Dermis blood vessel endothelial cell (primary cell): ENCODE measurements around the gene BRAF. TPM values are rescaled to one million over a fixed set of nuclear protein-coding genes. Genes with fewer than 3 reads are reported as not detected.
"Not testable (repeated sequence)": the region's sequence is repeated elsewhere in the genome, so short reads cannot be mapped to it uniquely, and the experiment has no call there.

ENCODE experiments used
- DNase-seq: peaks from one replicate; pipeline ENCODE4 v3.0.0; 2010
- total RNA-seq: library from RNA; depleted of rRNA; stranded (reverse); fragments of >200 nt; gene quantifications from 2 replicates; pipeline ENCODE4 v1.2.3, GENCODE V29; 2014

BRAF gene
- total RNA-seq, 1 donor from 2014 or later: 25.0 TPM

DNA sequence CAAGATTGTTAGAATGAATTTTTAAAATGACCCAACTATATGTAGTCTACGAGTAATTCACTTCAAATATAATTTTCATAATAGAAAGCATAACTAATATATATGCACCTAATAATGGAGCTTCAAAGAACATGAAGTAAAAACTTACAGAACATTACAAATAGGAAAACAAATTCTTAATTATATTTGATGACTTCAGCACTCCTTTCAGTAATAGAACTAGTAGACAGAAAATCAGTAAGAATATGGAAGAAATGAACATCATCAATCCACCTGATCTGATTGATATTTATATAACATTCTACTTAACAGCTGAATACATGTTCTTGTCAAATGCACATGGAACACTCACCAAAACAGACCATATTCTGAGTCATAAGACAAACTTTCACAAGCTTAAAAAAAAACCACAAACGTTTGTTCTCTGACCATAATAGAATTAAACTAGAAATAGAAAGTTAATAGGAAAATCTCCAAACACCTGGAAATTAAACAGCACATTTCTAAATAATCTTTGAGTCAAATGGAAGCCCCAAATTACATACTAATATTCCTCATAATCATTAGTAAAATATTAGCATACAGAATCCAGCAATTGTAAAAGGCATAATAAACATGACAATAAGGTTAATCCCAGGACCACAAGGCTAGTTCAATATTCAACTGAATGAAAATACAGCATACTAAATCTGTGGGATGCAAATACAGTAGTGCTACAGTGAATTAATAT, 48.0 kb downstream of the BRAF start:
- peak; percentile 58 for DNase-seq

DNA sequence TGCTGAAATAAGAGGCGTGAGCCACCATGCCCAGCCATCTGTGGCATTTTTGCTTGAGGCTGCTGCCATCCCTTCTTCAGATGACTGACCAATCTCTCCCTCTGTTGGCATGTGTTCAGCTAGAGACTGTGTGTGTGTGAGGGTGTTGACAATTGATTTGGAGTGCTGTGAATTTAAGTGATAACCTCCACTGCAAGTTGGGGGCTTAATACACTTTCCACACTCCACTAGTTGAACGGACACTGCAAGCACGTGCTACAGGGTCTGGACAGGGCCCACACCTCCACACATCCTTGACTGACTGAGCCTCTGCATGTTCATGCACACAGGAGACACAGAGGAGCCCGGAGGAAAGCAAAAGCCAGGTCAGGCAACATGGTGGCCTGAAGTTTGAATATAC, 51.3 kb downstream of the BRAF start:
- no peak for DNase-seq

DNA sequence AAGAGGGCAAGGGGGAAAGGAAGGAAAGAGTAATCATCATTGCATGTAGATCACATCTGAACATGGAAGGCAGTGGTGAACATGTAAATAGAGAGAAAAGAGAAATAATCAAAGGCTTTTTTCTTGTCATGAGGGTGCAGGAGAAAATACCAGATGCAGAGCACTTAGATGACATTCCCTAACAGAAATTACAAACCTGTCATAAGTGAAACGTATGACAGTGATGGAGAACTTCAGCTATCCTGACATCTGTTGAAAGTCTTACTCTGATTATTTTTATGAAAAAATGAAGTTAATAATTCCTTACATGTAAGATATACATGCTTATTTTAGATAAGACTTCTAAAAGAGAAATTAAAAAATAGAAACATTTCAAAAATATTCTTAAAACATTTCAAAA, 54.7 kb downstream of the BRAF start:
- no peak for DNase-seq

DNA sequence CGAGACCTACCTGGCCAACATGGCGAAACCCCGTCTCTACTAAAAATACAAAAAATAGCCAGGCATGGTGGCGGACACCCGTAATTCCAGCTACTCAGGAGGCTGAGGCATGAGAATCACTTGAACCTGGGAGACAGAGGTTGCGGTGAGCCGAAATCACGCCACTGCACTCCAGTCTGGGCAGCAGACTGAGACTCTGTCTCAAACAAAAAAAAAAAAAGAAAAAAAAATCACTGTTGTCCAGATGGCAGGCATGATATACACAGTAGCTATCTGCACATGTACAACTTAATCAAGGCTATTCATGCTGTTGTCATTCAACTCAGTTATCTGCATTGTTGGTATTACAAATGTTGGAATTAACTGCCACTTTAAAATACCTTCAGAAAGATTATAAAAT, 55.3 kb downstream of the BRAF start:
- DNase-seq: no peak

DNA sequence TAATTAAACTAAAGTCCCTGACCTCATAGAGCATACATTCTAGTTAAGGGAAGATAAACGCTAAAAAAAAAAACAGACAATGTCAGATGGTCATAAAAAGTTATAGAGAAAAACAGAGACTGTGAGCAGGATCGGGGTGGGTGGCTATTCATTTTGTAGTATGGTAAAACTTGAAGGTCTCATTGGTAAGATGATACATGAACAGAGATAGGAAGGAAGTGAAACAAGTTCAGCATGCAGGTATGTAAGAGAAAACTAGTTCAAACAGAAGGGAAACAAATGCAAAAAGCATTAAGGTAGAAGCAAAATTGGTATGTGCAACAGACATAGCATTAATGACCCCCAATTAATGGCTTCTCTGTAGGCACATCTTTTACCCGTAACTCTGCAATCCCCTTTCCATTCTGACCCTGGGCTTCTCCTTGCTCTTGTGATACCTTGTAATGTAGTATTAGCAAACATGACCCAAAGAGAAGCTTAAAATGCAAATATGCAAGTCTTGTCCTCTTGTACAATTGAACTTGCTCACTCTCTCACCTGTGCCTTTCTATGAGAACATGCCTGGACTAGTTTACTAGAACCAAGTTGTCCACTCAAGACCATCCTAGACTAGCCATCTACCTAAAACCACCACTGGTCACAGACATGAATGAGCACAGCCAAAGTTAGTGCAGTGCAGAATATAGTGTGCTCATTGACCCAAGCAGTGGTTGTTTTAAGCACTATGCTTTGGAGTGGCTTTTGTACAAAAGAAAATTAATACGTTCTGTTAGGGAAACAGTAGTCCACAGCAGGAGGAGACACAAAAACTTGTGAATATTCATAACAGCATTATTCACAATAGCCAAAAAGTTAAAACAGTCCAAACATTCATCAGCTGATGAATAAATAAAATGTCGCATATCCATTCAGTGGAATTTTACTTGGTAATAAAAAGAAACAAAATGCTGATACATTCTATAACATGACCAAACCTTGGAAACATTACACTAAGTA, 57.0 kb downstream of the BRAF start:
- DNase-seq: no peak

DNA sequence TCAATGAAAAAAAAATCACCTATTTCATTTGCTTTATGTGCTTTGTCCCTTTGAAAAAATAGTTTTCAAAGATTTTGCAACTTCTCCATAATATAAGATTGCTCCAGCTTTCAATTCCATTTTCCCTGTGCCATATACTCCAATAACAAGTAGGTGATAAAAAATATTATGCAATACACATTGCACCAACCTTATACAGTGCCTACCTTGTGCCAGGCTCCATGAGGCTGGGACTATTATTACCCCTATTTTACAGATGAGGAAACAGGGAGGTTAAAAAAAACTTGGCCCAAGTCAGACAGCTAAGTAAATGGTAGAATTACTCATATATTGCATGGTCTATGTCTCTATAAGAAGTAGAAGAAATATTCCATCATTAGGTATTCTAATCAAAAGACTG, 57.8 kb downstream of the BRAF start:
- no peak for DNase-seq

DNA sequence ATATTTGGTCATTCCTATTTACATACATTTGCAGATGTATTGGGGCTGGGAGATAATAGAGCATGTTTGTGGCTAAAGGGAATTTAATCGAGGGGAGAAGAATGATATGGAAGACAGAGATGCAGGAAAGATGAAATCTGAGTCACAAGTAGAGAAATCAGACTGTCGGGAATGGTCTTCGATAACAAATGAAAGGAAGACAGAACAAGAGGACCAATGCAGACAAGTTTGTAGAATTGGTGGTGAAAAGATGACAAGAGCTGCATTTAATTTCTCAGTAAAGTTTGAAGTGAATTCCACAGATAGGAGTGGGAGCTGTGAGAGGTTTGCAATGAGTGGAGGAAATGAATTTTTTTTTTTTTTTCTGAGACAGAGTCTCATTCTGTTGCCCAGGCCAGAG, 60.0 kb downstream of the BRAF start:
- no peak for DNase-seq

DNA sequence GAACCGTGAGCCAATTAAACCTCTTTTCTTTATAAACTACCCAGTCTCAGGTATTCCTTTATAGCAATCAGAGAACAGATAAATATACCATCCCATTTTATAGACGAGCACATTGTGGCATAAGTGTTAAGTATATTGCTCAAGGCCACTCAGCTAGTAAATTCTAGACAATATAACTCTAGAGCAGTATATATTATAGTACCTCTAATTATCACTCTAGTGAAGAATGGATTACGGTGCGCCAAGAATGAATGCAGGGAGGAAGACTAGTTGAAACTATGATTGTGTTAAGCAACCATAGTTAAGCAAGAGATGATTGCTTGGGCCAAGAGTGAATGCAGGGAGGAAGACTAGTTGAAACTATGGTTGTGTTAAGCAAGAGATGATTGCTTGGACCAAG, 60.9 kb downstream of the BRAF start:
- no peak for DNase-seq

DNA sequence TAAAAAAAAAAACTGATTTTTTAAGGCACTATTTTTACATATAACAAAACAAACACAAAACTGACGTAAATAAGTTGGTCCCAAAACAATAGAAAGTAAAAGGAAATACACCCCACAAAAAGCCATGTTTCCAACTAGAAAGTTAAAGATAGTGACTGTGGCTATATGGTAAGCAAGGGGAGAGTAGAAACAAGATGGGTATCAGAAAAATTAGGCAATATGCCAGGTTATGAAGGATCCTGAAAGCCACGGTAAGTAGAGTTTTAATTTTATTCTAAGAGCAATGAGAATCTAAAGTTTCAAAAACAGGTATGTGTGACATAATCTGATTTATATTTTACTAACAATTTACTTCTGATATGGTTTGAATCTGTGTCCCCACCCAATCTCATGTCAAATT, 61.5 kb downstream of the BRAF start:
- no peak for DNase-seq

DNA sequence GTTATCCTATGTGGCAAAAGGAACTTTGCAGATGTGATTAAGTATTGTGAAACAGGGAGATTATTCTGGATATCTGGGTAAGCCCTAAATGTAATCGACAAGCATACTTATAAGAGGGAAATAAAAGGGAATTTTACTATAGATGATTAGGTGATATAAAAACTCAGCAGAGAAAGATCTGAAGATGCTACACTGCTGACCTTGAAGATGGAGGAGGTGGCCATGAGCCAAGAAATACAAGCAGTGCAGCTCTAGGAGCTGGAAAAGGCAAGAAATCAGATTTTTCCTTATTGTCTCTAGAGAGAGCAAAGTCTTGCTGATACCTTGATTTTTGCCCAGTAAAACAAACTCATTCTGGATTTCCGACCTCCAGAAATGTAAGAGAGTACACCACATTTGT, 67.7 kb downstream of the BRAF start:
- no peak for DNase-seq

DNA sequence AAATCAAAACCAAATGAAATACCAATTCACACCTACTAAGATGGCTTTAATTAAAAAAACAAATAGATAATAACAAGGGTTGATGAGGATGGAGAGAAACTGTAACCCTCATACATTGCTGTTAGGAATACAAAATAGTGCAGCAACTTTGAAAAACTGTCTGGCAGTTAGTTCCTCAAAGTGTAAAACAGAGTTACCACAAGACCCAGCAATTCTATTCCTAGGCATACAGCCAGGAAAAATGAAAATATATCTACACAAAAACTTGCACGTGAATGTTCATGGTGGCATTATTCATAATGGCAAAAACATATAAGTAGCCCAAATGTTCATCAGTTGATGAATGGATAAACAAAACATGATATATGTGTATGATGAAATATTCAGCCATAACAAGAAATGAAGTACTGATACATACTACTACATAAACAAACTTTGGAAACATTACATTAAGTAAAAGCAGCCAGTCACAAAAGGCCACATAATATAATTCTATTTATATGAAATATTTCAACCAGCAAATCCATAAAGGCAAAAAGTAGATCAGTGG, 83.5 kb downstream of the BRAF start:
- no peak for DNase-seq

DNA sequence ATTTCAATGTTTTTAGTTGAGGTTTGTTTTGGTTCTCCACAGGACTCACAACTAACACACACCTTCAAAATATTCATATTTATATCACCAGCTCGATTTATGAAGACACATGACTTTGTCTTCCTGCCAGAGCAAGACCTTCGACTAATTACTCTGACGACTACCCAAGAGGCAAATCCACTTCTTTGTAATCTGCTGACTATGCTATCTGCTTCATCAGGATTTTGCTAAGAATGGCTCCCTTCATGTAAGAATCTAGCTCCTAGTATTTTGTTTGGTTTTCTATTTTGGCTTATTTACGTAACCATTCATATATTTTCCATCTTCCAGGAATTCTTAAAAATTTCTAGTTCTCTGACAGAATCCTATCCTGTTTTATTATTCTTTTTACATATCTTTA, 93.0 kb downstream of the BRAF start:
- no peak for DNase-seq

DNA sequence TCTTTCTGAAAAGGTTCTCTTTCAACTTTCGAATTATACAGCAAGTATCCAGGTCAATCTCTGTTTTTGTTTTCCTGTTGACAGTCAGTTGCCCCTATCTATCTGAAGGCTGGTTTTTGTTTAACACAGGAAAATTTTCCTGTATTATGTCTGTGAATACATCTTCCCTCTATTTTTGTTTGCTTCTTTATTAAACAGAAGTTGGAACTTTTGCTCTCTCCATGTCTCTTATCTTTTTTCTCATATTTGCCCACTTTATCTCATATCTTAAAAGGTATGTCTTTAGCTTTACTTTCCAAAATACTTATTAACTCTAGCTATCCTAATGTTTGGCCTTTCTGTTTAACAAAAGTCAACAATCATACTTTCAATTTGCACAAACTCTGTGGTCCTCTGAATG, 95.0 kb downstream of the BRAF start:
- no peak for DNase-seq

DNA sequence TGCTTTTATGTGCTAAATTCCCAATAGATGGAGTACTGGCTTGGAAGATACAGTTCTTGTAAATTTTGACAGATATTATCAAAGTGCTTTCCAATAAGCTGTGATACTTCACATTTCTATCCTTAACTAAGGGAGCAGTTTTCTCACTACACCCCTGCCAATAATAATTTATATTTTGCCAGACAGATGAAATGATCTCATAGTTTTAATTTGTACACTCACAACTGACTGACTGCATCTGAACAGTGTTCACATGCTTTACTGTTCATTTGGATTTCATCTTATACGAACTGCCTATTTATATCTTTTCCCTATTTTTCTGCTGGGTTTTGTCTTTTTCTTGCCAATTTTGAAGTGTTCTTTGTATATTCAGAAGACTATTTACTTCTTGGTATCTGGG, 96.0 kb downstream of the BRAF start:
- no peak for DNase-seq

DNA sequence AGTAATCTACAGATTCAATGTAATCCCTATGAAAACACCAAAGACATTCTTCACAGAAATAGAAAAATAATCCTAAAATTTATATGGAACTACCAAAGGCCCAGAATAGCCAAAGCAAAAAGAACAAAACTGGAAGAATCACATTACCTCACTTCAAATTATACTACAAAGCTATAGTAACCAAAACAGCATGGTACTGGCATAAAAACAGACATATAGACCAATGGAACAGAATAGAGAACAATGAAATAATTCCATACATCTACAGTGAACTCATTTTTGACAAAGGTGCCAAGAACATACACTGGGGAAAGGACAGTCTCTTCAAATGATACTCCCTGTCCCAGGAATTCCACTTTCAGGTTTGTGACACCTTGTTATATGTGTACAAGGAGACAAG, 107.3 kb downstream of the BRAF start:
- not testable (repeated sequence) for DNase-seq

DNA sequence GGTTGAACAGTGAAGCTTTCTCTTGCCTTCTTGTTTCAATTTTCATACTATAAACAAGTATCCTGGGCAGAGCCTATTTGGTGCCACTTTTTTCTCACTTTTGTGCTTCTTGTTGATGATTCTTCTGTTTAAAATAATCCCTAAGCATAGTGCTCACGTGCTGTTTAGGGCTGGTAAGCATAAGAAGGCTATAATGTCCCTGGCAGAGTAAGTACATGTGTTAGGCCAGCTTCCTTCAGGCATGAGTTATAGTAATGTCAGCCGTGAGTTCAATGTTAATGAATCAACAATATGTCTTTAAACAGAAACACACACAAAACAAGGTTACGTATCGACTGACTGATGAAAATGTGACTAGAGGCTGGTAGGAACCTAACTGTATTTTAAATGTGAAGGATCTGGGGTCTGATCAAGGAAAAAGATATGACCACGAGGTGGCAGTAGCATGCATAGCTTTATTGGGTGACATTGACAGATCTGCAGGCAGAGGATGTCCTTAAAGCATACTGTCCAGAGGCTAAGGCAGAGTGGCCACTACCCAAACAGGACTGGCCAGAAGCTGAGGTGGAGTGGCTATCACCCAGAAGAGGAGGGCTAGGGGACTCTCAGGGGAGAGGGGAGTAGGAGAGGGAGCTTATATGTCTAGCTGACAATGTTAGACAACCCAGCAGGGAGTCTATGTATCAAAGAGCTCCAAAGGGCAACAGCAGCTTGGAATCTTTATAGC, 113.7 kb downstream of the BRAF start:
- DNase-seq: peak; percentile 87

DNA sequence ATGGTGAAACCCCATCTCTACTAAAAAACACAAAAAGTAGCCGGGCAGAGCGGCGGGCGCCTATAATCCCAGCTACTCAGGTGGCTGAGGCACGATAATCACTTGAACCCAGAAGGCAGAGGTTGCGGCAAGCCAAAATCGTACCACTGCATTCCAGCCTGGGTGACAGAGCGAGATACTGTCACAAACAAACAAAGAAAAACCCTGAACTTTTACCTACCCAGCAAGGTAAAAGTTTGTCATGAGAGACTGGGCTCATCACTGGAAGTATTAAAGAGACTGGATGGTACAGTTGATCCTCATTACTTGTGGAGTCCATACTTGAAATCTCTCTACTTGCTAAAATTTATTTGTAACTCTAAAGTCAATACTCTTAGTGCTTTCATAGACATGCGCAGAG, 114.3 kb downstream of the BRAF start:
- DNase-seq: no peak

DNA sequence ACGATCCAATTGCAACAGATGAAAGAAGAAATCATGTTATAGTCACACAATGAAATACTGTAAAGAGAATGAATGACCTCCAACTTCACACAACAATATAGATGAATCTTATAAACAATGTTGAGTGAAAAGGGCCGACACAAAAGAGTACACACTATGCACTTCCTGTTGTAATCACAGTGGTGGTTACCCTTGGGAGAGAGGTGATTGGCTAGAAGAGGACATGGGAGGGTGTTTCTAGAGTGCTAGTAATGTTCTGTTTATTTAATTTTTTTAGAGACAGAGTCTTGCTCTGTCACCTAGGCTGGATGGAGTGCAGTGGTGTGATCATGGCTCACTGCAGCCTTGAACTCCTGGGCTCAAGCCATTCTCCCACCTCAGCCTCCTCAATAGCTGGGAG, 145.8 kb downstream of the BRAF start:
- DNase-seq: peak; percentile 3

DNA sequence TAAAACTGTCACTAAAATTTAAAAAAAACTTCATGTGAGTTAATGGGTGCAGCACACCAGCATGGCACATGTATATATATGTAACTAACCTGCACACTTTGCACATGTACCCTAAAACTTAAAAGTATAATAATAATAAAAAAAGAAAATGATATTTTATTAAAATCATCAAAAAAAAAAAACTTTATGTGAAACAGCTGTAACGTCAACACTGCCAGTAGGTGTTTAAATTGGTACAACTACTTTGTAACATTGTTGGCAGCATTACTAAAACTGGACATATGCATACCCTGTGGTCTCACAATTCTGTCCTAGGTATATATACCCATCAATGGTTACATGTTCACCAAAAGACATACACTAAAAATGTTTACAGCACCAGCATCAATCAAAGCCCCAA, 146.2 kb downstream of the BRAF start:
- DNase-seq: no peak

DNA sequence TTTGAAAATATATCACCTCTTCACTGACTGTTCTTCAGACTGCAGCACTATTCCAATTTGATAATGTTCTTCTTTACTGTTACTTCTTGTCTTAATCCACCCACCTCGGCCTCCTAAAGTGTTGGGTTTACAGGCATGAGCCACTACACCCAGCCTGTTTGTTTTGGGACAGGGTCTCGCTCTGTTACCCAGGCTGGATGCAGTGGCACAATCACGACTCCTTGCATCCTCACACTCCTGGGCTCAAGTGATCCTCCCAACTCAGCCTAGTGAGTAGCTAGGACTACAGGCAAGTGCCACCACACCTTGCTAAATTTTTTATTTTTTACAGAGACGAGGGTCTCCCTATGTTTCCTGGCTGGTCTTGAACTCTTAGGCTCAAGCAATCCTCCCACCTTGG, 150.4 kb downstream of the BRAF start:
- DNase-seq: no peak

DNA sequence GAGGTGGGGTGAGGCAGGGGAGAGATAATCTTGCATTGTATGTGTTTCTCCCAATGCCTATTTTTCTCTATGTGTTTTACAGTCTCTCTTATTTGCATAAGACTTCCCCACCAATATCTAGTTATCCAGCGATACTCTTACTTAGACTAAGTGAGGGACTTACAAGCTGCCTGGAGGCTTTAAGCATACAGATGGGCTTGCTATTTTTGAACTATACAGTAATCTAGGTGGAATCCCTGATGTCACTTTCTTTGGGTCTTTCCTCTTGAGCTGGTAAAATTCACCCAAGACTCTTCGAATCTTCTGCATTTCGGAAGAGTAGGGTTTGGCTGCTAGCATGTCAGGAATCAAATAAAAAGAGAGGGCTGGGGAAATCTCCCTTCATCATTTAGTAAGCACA, 151.6 kb downstream of the BRAF start:
- DNase-seq: no peak

DNA sequence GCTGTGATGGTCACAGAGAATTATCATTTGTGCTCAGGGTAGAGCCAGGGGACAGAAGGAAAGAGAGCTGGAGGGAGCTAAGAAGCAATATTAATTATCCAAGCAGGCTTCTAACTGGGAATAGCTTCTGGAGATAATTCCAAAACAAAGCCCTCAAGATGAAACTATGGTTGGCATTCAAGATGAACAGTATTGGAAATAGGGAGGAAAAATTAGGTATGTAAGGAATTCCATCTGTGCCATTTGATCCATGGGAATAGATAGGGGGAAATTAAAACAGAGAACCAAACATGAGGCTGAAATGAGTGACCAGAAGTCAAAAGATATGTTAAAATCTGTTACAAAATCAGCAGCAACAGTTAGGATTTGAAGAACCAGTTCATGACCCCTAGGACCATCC, 152.9 kb downstream of the BRAF start:
- no peak for DNase-seq

DNA sequence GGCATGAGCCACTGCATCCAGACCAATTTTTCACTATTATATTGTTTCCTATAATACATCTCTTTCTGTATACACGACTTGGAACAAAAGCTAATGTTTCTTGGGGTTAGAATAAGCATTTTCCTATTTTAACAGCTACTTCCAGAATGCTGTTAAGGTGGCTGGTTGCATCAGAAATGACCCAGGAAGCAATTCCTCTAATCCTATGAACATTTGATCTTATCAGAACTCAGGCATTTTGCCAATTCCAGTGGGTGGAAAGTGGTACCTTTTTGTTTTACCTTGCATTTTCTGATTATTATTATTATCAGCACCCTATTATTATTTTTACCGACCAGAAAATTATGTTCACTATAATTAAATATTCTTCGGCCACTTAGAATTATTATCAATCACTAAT, 154.9 kb downstream of the BRAF start:
- no peak for DNase-seq
